H1 (cell line): ENCODE data around the gene DPRX. TPM values are rescaled to one million over a fixed set of nuclear protein-coding genes. Genes with fewer than 3 reads are reported as not detected.

Experiments used
- CTCF ChIA-PET: fragments of 300-600 bp; sonication (Branson Sonifier 250); formaldehyde crosslinking; loops from one replicate; lab custom pipeline; 2021; ENCODE audit not compliant: partially characterized antibody; lab: Charles Lee
- POLR2A ChIA-PET: fragments of 300-600 bp; sonication (Branson Sonifier 250); formaldehyde crosslinking; loops from one replicate; lab custom pipeline; 2021; ENCODE audit warnings: inconsistent platforms; ENCODE audit not compliant: partially characterized antibody; lab: Charles Lee
- DNase-seq, 2 experiments: peaks; one replicate each; pipeline versions ENCODE4 v3.0.0 to v3.0.0-alpha.2; 2010 to 2022; ENCODE audit warnings: low spot score in 2 of 2, low read depth in 1 of 2, mixed read lengths in 1 of 2
- FAIRE-seq: peaks from 2 replicates; lab custom pipeline; 2011; peaks lifted over from hg19 to GRCh38; lab: Jason Lieb, UNC
- H2AFZ ChIP-seq: 2 replicates; pipeline ENCODE4 v1.8.1; 2012; ENCODE audit warnings: low read length, inconsistent platforms
- H2AK5ac ChIP-seq: 2 replicates; pipeline ENCODE4 v1.6.1; 2013; ENCODE audit warnings: low read depth, low read length
- H2BK120ac ChIP-seq: replicated peaks from 2 replicates; pipeline ENCODE3; 2013; ENCODE audit warnings: low read depth, low read length, inconsistent platforms
- H2BK12ac ChIP-seq: 2 replicates; pipeline ENCODE4 v1.6.1; 2013; ENCODE audit warnings: low read depth, low read length
- H2BK15ac ChIP-seq: 2 replicates; pipeline ENCODE4 v1.6.1; 2013; ENCODE audit warnings: low read length
- H2BK20ac ChIP-seq: 2 replicates; pipeline ENCODE4 v1.6.1; 2013; ENCODE audit warnings: low read length
- H2BK5ac ChIP-seq: 2 replicates; pipeline ENCODE4 v1.6.1; 2013; ENCODE audit warnings: low read depth, low read length
- H3K14ac ChIP-seq: 2 replicates; pipeline ENCODE4 v1.6.1; 2013; ENCODE audit warnings: inconsistent platforms; ENCODE audit not compliant: insufficient read length
- H3K18ac ChIP-seq: 2 replicates; pipeline ENCODE4 v1.6.1; 2013; ENCODE audit warnings: low read length; ENCODE audit errors: extremely low read depth
- H3K23ac ChIP-seq: 2 replicates; pipeline ENCODE4 v1.6.1; 2013; ENCODE audit warnings: inconsistent platforms; ENCODE audit not compliant: insufficient read length
- H3K23me2 ChIP-seq: 2 replicates; pipeline ENCODE4 v1.6.1; 2013; ENCODE audit warnings: low read depth, low read length
- H3K27ac ChIP-seq: 2 replicates; pipeline ENCODE4 v1.6.1; 2011; ENCODE audit warnings: low read depth, low read length, inconsistent platforms
- H3K27me3 ChIP-seq, 4 experiments: replicated peaks in 1 of 4; 1 replicate in 1 of 4; 2 replicates in 3 of 4; pipeline versions ENCODE4 v1.6.1 to v1.8.1; 2011 to 2013; ENCODE audit warnings: low read length in 3 of 4, mild to moderate bottlenecking in 3 of 4, inconsistent platforms in 2 of 4, mixed read lengths in 2 of 4, moderate library complexity in 1 of 4; ENCODE audit not compliant: control insufficient read depth in 3 of 4, insufficient read depth in 3 of 4; ENCODE audit errors: extremely low read depth in 1 of 4
- H3K36me3 ChIP-seq, 4 experiments: 2 replicates each; pipeline versions ENCODE4 v1.6.1 to v1.8.1; 2011 to 2013; ENCODE audit warnings: mild to moderate bottlenecking in 4 of 4, low read length in 3 of 4, moderate library complexity in 2 of 4, control low read depth in 1 of 4, inconsistent platforms in 1 of 4; ENCODE audit not compliant: insufficient read depth in 4 of 4, control insufficient read depth in 2 of 4
- H3K4ac ChIP-seq: replicated peaks from 2 replicates; pipeline ENCODE3; 2013; ENCODE audit warnings: low read length, low read depth, mixed read lengths, inconsistent platforms; ENCODE audit not compliant: insufficient read length
- H3K4me1 ChIP-seq, 4 experiments: replicated peaks in 1 of 4; 1 replicate in 1 of 4; 2 replicates in 3 of 4; pipeline versions ENCODE4 v1.6.1 to v1.8.1; 2011 to 2013; ENCODE audit warnings: low read length in 3 of 4, inconsistent platforms in 2 of 4, mixed read lengths in 1 of 4; ENCODE audit not compliant: insufficient read depth in 4 of 4, control insufficient read depth in 3 of 4
- H3K4me2 ChIP-seq, 2 experiments: 2 replicates each; pipeline versions ENCODE4 v1.6.1 to v1.8.1; 2011 to 2013; ENCODE audit warnings: low read depth in 2 of 2, low read length in 2 of 2, control low read depth in 1 of 2, inconsistent platforms in 1 of 2, mild to moderate bottlenecking in 1 of 2; ENCODE audit not compliant: insufficient read depth in 1 of 2
- H3K4me3 ChIP-seq, 4 experiments: fragments of 200-600, 300-600 bp in 1 of 4; sonication (generic), shearing (Covaris generic), sonication (Bioruptor Twin) in 1 of 4; 2 replicates each; pipeline versions ENCODE4 v1.5.1 to v1.8.1; 2011 to 2016; ENCODE audit warnings: low read length in 4 of 4, low read depth in 3 of 4, control low read depth in 2 of 4, inconsistent platforms in 2 of 4, mild to moderate bottlenecking in 2 of 4, mixed read lengths in 1 of 4, moderate library complexity in 1 of 4; ENCODE audit not compliant: insufficient read depth in 2 of 4; ENCODE audit errors: extremely low read depth in 1 of 4
- H3K56ac ChIP-seq: replicated peaks from 2 replicates; pipeline ENCODE3; 2013; ENCODE audit warnings: low read depth, mild to moderate bottlenecking, mixed read lengths, low read length, inconsistent platforms; ENCODE audit not compliant: insufficient read length
- H3K79me1 ChIP-seq: 2 replicates; pipeline ENCODE4 v1.6.1; 2013; ENCODE audit warnings: low read depth, low read length, control low read depth
- H3K79me2 ChIP-seq, 2 experiments: 2 replicates each; pipeline versions ENCODE4 v1.6.1 to v1.8.1; 2012 to 2013; ENCODE audit warnings: low read length in 2 of 2, mild to moderate bottlenecking in 2 of 2, inconsistent platforms in 1 of 2; ENCODE audit not compliant: insufficient read depth in 2 of 2, control insufficient read depth in 1 of 2
- H3K9ac ChIP-seq, 4 experiments: replicated peaks in 1 of 4; 1 replicate in 1 of 4; 2 replicates in 3 of 4; pipeline versions ENCODE4 v1.6.1 to v1.8.1; 2011 to 2013; ENCODE audit warnings: low read depth in 3 of 4, low read length in 3 of 4, control low read depth in 2 of 4, mild to moderate bottlenecking in 2 of 4, moderate library complexity in 2 of 4, inconsistent platforms in 1 of 4; ENCODE audit errors: extremely low read depth in 1 of 4
- H3K9me3 ChIP-seq, 2 experiments: 2 replicates each; pipeline versions ENCODE4 v1.6.1 to v1.8.1; 2012 to 2013; ENCODE audit warnings: mild to moderate bottlenecking in 2 of 2, moderate library complexity in 2 of 2, control low read depth in 1 of 2, inconsistent platforms in 1 of 2, low read depth in 1 of 2, low read length in 1 of 2, mixed read lengths in 1 of 2; ENCODE audit not compliant: insufficient read depth in 2 of 2
- H4K20me1 ChIP-seq, 2 experiments: replicated peaks in 1 of 2; 2 replicates each; pipeline versions ENCODE3 to v1.8.1; 2011 to 2013; ENCODE audit warnings: inconsistent platforms in 2 of 2, low read length in 2 of 2, mild to moderate bottlenecking in 1 of 2; ENCODE audit not compliant: insufficient read depth in 2 of 2, control insufficient read depth in 1 of 2
- H4K5ac ChIP-seq: 2 replicates; pipeline ENCODE4 v1.6.1; 2013; ENCODE audit warnings: low read length, low read depth, mixed read lengths, inconsistent platforms; ENCODE audit not compliant: insufficient read length
- H4K8ac ChIP-seq: 2 replicates; pipeline ENCODE4 v1.8.0; 2013; ENCODE audit warnings: mild to moderate bottlenecking, moderate library complexity, low read length, inconsistent platforms; ENCODE audit not compliant: insufficient read depth; ENCODE audit errors: extremely low read depth
- H4K91ac ChIP-seq: replicated peaks from 2 replicates; pipeline ENCODE3; 2013; ENCODE audit warnings: low read length, mixed read lengths, inconsistent platforms; ENCODE audit not compliant: insufficient read length
- ASH2L ChIP-seq: fragments of 200-600, 300-600 bp; sonication (generic); IDR thresholded peaks from one replicate; pipeline ENCODE4 v1.7.1; 2017; ENCODE audit warnings: low read length
- TEAD4 ChIP-seq: IDR thresholded peaks from 2 replicates; pipeline ENCODE4 v1.6.1; 2012; ENCODE audit warnings: low read depth, low read length, inconsistent platforms, mixed read lengths
- WGBS, 2 experiments: shearing (Covaris generic) in 1 of 2; methylation state at CpG; one replicate each; pipeline versions ENCODE4 v1.1.6 to v1.1.7; 2013 to 2015; ENCODE audit warnings: low lambda C conversion rate in 2 of 2, mixed read lengths in 2 of 2, inconsistent platforms in 1 of 2, low coverage in 1 of 2, missing lambda C conversion rate in 1 of 2; ENCODE audit not compliant: insufficient replicate concordance in 2 of 2, insufficient coverage in 1 of 2, insufficient read length in 1 of 2; ENCODE audit errors: extremely low coverage in 1 of 2, missing lambda C conversion rate in 1 of 2; 5-methylcytosine and 5-hydroxymethylcytosine counted together
- polyA plus RNA-seq, 7 experiments: library from polyadenylated mRNA; depleted of rRNA in 3 of 7; stranded (reverse) in 5 of 7; unstranded in 2 of 7; fragments of >200 nt in 5 of 7; fragments of 200-250 nt in 2 of 7; gene quantifications; 1 replicate in 5 of 7; 2 replicates in 1 of 7; 4 replicates in 1 of 7; pipeline versions ENCODE4 v1.2.1 to v1.2.3, GENCODE V29; 2011 to 2013; ENCODE audit warnings: missing spikeins in 2 of 7, mixed read lengths in 2 of 7
- total RNA-seq: library from RNA; stranded (reverse); fragmentation: NEBNext Ultra II Directional; extraction: Animal tissue kit (Norgen Biotek cat#: 25700); gene quantifications from 2 replicates; pipeline ENCODE4 v1.2.1, GENCODE V29; 2021

DPRX gene
- total and polyA plus RNA-seq, 2 of the 8 experiments (the other 6 are each of a cell fraction or from before 2014, with no cell fraction given) = not detected

- Histone ChIP-seq H4K5ac (peak overlapping the region; percentile 0), H3K4me2 (no peak overlapping the region), H3K9ac (no peak overlapping the region), H2BK15ac (no peak overlapping the region), H3K23me2 (no peaks in the 10 kb centered on the region), H2BK12ac (no peak overlapping the region; the same call in 1 of the 2 replicates), H4K20me1 (no peaks in the 10 kb centered on the region), H3K4ac (peak overlapping the region; percentile 12), H3K4me3 (no peak overlapping the region), H3K79me2 (no peaks in the 10 kb centered on the region), H2BK5ac (peak overlapping the region; percentile 87; the same call in 1 of the 2 replicates), H2AFZ (no peak overlapping the region), H3K27ac (peak overlapping the region; percentile 2; the same call in 1 of the 2 replicates), H3K18ac (peak overlapping the region; percentile 48; the same call in 1 of the 2 replicates), H4K91ac (peak overlapping the region; percentile 88), H3K4me1 (peaks cover 4 to 11% (median 9%) of the 10 kb centered on the region in 4 experiments), H2AK5ac (peak overlapping the region; percentile 60; the same call in 1 of the 2 replicates), H3K23ac (no peak overlapping the region), H3K56ac (no peak overlapping the region), H3K36me3 (no peaks in the 10 kb centered on the region; a peak in 1 of 8 replicates), H2BK120ac (no peak overlapping the region), H4K8ac (no peak overlapping the region; the same call in 1 of the 2 replicates), H3K9me3 (no peaks in the 10 kb centered on the region), H2BK20ac (peak overlapping the region; percentile 8; the same call in 1 of the 2 replicates), H3K79me1 (no peaks in the 10 kb centered on the region), H3K27me3 (no peaks in the 10 kb centered on the region), H3K14ac (peak overlapping the region; percentile 40)
- DNase-seq (no peak), FAIRE-seq (no peak)
- ChIA-PET POLR2A (no interaction called here), CTCF (interaction anchor here (0.6 to 2.5 kb wide), 3 partner anchors 9 to 75 kb away, joined by 3 to 12 read pairs (median 4); no protein-coding TSS in a partner anchor)
- 0 out of 2 replicates have a peak, but pooled peaks have one; percentile 19 for TF ChIP-seq TEAD4
- no peak for TF ChIP-seq ASH2L
- 95% methylated on average over 5 of the region's 5 CpGs; no CpG with 5 or more reads in 1 of the 2 experiments for WGBS, 2 experiments
These were observed 38.5 kb downstream of the DPRX start for GRCh38 chr19:53670345-53670744.
